ENCODE data around the gene CGAS.

Gene CGAS

DNA sequence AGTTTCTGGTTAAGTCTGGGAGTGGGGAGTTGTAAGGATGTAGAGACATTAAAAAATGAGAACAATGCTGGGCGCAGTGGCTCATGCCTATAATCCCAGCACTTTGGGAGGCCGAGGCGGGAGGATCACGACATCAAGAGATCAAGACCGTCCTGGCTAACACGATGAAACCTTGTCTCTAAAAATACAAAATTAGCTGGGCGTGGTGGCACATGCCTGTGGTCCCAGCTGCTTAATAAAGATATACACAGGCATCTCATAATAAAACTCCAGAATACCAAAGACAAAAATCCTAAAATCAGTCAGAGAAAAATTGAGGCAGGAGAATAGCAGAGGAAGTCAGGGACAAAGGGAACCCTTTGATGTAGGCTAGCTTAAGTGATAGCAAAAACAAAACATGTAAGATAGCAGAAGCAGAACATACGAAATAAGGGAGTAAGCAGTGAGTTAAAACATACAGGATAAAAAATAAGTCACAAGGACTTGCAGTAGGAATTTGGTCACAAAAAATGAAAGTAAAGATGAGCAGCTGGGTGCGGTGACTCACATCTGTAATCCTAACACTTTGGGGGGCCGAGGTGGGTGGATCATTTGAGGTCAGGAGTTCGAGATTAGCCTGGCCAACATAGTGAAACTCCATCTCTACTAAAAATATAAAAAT lies 33.9 kb downstream of the CGAS start:
- ChIA-PET POLR2A (no interaction called here), CTCF (no interaction called here)
- Histone ChIP-seq H3K9me3 (ENCODE audit: control insufficient read depth, insufficient read depth, low read depth, low read length) (no peaks in the 10 kb centered on the region), H3K4me3 (ENCODE audit: low read depth, low read length) (no peak overlapping the region), H3K36me3 (ENCODE audit: control insufficient read depth in 2 of 2, insufficient read depth in 1 of 2, low read length in 2 of 2) (no peaks in the 10 kb centered on the region), H3K4me1 (ENCODE audit: control insufficient read depth, insufficient read depth, low read length) (no peaks in the 10 kb centered on the region), H3K27ac (ENCODE audit: extremely low read depth, low read depth, low read length) (no peak overlapping the region)
- no peak for TF ChIP-seq WT1 (tag by site-specific recombination; IDR thresholded peaks at IDR 0.05)
- no peak for TF ChIP-seq ZNF221 (tag by site-specific recombination; IDR thresholded peaks at IDR 0.05; ENCODE audit: borderline replicate concordance)
- no peak for TF ChIP-seq ZNF133 (tag by site-specific recombination; IDR thresholded peaks at IDR 0.05)
- TF ChIP-seq ZNF2 (tag by site-specific recombination; IDR thresholded peaks at IDR 0.05): no peak
- TF ChIP-seq ATF2 (tag by site-specific recombination; IDR thresholded peaks at IDR 0.05; ENCODE audit: low read depth): no peak
- TF ChIP-seq, protein P1, sequence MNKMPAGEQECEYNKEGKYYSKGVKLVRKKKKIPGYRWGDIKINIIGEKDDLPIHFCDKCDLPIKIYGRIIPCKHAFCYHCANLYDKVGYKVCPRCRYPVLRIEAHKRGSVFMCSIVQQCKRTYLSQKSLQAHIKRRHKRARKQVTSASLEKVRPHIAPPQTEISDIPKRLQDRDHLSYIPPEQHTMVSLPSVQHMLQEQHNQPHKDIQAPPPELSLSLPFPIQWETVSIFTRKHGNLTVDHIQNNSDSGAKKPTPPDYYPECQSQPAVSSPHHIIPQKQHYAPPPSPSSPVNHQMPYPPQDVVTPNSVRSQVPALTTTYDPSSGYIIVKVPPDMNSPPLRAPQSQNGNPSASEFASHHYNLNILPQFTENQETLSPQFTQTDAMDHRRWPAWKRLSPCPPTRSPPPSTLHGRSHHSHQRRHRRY (tag by site-specific recombination; IDR thresholded peaks at IDR 0.05): no peak
- no peak for TF ChIP-seq ZNF639 (tag by site-specific recombination; IDR thresholded peaks at IDR 0.05)

- Histone ChIP-seq H3K27ac (ENCODE audit: extremely low read depth, low read depth, low read length) (no peak overlapping the region), H3K4me1 (ENCODE audit: control insufficient read depth, insufficient read depth, low read length) (no peaks in the 10 kb centered on the region), H3K36me3 (ENCODE audit: control insufficient read depth in 2 of 2, insufficient read depth in 1 of 2, low read length in 2 of 2) (no peaks in the 10 kb centered on the region), H3K9me3 (ENCODE audit: control insufficient read depth, insufficient read depth, low read depth, low read length) (no peaks in the 10 kb centered on the region), H3K4me3 (ENCODE audit: low read depth, low read length) (no peak overlapping the region)
- TF ChIP-seq ZNF239 (tag by site-specific recombination; IDR thresholded peaks at IDR 0.05) (no peak), ZBTB21 (tag by site-specific recombination; IDR thresholded peaks at IDR 0.05) (no peak), ZNF175 (tag by site-specific recombination; IDR thresholded peaks at IDR 0.05) (no peak), SCRT2 (tag by site-specific recombination; IDR thresholded peaks at IDR 0.05) (no peak), ZNF202 (tag by site-specific recombination; IDR thresholded peaks at IDR 0.05; ENCODE audit: borderline replicate concordance) (no peak), YY2 (tag by site-specific recombination; IDR thresholded peaks at IDR 0.05) (no peak), ZNF513 (tag by site-specific recombination; IDR thresholded peaks at IDR 0.05) (no peak), ZNF394 (tag by site-specific recombination; IDR thresholded peaks at IDR 0.05; ENCODE audit: borderline replicate concordance) (no peak), PRDM1 (tag by site-specific recombination; IDR thresholded peaks at IDR 0.05) (no peak), ZNF747 (tag by site-specific recombination; IDR thresholded peaks at IDR 0.05) (no peak), ZNF24 (tag by site-specific recombination; IDR thresholded peaks at IDR 0.05) (no peak)
- TF ChIP-seq, protein P2, sequence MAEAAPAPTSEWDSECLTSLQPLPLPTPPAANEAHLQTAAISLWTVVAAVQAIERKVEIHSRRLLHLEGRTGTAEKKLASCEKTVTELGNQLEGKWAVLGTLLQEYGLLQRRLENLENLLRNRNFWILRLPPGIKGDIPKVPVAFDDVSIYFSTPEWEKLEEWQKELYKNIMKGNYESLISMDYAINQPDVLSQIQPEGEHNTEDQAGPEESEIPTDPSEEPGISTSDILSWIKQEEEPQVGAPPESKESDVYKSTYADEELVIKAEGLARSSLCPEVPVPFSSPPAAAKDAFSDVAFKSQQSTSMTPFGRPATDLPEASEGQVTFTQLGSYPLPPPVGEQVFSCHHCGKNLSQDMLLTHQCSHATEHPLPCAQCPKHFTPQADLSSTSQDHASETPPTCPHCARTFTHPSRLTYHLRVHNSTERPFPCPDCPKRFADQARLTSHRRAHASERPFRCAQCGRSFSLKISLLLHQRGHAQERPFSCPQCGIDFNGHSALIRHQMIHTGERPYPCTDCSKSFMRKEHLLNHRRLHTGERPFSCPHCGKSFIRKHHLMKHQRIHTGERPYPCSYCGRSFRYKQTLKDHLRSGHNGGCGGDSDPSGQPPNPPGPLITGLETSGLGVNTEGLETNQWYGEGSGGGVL (tag by site-specific recombination; IDR thresholded peaks at IDR 0.05): no peak
- ChIA-PET CTCF (interaction anchor here (0.6 kb wide), 1 partner anchor 61 kb away, joined by 3 read pairs; no protein-coding TSS in a partner anchor), POLR2A (no interaction called here)
Observed at GRCh38 chr6:73413102-73413501, 39.0 kb downstream of the CGAS start.

Data from HEK293 (cell line).